ENCODE data around the gene POLDIP3.

Gene POLDIP3, protein sequence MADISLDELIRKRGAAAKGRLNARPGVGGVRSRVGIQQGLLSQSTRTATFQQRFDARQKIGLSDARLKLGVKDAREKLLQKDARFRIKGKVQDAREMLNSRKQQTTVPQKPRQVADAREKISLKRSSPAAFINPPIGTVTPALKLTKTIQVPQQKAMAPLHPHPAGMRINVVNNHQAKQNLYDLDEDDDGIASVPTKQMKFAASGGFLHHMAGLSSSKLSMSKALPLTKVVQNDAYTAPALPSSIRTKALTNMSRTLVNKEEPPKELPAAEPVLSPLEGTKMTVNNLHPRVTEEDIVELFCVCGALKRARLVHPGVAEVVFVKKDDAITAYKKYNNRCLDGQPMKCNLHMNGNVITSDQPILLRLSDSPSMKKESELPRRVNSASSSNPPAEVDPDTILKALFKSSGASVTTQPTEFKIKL
- total RNA-seq: 0.65 to 1.3 reads per million in 2 donors

DNA sequence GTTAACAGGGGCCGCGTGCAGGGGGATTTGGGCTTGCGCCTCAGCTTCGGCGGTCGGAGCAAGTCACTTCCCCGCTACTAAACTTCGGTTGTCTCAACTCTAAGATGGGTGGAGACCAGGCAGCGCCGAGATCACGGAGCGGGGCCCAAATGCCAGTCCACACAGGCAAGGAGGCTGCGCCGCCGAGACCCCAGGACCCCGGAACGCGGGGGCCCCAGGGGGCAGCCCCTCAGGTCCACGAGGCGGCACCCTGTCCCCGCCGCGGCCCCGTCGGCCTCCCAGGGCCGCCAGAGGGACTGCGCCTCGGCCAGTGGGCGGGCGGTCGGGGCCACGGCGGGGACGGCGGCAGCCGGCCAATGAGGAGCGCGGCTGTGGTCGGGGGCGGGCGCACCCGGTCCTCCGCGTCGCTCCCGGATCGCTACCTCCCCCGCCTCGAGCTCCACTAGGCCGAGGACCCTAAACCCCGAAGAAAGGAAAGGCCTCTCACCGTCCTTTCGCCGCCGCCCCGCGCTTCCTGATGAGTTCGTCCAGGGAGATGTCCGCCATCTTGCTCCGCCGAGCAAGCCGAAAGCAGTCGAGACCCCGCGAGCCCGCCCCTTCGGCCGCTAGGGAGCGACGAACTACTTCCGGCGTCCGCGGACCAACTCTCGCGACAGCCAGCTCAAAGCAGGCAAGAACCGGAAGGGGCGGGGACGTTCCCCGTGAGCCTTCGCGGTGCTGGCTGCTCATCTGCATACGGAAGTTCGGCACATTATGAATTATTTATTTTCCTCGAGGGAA lies at the start of gene POLDIP3:
Gene POLDIP3, minus strand, starts transcription at position 572 of the 780 bp plus-strand sequence. Its CDS starts 26 bp downstream, at position 546.
- DNase-seq: peak; percentile 97

DNA sequence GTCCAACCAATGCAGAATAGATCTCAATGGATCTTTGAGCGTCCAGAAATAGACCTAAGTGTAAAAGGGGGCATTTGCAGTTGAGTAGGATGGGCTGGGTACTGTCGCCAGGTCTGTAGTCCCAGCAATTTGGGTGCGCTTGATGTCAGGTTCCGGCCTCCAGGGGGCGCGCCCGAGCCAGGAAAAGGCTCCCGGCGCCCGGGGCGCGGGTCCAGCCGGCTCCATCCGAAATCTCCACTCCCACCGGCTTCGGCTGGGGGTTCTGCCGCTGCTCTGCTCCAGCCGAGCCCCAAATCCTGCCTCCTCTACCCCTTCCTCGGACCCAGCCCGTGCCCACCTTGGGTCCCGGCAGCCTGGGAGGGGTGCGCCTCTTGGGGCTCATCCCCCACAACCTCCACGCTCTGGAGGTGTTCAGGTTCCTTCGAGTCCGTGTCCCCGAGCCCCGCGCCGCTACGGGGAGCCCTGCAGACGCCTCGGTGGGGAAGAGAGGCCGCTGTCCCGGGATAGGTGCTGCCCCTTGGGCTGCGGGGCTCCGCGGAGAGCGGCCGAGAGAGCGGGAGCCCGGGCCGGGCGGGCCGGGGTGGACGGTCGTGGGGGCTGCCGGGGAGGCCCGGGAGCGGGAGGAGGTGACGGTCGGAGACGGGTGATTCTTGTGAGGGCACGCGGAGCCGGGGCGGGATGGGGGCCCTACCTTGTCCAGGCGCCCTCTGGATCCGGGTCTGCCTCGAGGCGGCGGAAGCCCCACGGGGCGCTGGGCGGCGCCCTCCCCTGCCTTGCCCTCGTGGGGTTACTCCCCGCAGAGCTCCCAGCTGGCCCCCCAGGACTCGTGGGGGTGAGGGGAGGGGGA lies 47.5 kb upstream of the POLDIP3 start:
- DNase-seq: peak; percentile 63

DNA sequence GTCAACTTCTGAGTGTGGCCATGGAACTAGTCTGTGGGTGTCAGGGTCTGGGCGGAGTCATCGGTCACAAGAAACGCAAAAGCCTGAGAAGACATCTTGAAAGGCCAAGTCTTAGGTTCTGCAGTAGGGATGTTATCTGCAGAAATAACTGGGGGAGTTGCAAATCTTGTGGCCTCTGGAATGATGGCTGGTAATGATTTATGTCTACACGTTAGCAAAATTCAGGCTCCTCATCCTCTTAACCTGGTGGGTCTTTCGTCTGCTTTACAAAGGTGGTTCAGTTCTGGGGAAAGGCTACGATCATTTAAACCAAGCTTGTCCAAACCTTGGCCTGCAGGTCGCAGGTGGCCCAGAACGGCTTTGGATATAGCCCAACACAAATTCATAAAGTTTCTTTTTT lies 41.9 kb upstream of the POLDIP3 start:
- DNase-seq: no peak

DNA sequence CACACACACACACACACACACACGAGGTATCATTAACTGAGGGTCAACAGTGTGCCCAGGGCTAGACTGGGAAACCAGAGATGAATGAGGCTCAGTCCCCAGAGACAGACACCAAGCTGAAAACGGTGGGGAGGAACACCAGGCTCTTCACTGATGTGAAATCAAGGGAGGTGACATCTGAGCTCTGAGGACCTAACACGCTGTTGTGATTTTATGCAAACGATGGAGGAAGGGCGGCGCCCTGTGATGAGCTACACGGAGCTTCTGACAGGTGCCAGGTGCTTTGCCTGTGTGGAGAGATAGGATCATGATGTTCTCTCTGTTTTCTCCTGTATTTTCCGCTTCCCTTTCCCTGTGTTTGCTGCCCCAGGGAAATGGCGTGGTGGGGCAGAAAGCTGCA lies 41.0 kb upstream of the POLDIP3 start:
- DNase-seq: no peak

DNA sequence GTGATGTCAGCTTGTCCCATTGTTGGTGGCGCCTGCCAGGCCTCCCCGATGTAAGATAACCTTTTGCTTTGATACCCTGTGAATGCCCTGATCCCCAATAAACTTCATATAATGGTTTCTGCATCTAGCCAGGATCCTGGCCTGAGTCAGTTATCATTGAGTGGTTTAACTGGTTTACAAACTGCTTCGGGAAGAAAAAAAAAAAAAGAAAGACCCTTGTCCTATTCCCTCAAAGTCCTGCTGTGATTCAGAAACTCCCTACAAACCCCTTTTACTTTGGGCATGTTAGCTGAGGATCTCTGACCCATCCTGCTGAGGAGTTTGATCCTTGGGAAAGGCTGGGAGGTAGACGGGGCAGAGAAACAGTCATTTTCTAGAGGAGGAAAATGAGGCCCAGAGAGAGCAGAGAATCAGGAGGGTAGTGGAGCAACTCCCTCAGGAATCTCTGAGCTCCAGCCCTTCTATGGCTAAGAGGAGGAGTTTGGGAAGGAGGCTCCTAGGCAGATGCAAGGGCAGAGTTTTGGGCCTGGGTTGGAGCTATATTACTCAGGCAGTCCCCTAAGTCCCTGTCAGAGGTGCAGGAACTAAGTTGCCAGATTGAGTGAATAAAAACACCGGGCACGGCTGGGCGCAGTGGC lies 39.9 kb upstream of the POLDIP3 start:
- DNase-seq: no peak

DNA sequence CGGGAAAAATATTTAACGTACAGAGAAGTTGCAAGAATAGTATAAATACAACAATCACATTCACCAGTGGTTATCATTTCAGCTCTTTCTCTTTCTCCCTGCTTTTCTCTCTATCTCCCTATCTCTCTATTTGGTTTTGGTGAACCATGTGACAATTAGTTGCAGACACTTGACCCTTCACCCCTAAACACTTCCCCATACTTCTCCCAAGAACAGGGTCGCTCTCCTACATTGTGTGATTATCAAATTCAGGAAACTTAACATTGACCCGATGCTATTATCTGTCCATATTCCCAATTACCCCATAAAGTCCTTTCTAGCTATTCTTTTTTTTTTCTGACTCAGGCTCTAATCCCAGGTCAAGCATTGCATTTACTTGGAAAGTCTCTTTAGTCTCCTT lies 39.3 kb upstream of the POLDIP3 start:
- no peak for DNase-seq

DNA sequence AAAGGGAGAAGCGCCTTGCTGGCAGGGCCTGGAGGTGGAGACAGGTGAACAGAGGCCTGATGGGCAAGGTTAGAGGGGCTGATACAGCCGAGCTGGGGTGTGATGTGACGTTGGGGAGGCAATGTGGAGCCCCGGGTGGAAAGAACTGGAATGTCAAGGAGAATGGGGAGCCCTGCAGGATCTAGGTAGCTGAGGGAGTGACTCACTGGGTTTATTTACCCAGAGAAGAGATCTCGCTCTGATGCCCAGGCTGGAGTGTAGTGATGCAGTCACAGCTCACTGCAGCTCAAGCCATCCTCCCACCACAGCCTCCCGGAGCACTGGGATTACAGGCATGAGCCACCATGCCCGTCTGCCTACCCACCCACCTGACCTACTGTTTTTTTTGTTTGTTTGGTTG lies 36.5 kb upstream of the POLDIP3 start:
- DNase-seq: no peak

DNA sequence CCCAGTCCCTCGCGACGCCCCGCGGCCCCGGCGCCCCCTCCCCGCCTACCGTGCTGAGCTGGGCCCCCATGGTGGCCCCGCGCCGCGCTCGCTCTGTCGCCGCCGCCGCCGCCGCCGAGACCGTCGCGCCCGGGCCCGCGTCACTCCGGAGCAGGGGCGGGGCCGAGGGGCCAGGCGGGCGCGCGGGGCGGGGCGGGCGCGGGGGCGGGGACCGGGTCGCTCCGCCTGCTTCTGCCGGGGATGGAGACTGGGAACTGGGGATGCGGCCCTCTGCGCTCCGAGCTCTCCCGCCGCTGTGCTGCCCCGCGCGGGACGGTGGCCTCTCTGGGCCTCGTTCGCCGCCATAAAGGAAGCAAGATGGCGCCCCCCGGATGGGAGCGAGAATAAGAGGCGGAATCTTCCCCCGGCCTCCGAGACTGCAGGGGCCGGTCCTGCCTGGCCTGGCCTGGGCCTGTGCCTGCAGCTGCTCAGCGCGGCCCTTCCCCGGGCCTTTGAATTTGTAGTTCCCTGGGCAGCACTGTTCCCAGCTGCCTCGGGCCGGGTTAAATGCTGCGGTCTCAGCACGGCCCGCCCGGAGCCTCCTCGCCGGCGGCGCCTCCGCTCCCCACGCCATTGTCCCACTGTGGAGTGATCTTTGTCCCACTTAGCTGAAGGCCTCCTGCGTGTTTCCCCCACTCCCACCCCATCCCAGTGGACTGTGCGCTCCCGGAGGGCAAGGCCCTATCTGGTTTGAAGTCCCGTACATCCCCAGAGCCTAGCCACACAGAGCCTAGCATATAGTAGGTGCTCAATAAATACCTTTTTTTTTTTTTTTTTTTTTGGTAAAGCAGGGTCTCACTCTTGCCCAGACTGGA lies 34.8 kb upstream of the POLDIP3 start, which contains the start of gene CYB5R3:
Gene CYB5R3, minus strand, starts transcription at position 147 of the 854 bp plus-strand sequence. Its CDS starts 77 bp downstream, at position 70.
- peak; percentile 65 for DNase-seq

DNA sequence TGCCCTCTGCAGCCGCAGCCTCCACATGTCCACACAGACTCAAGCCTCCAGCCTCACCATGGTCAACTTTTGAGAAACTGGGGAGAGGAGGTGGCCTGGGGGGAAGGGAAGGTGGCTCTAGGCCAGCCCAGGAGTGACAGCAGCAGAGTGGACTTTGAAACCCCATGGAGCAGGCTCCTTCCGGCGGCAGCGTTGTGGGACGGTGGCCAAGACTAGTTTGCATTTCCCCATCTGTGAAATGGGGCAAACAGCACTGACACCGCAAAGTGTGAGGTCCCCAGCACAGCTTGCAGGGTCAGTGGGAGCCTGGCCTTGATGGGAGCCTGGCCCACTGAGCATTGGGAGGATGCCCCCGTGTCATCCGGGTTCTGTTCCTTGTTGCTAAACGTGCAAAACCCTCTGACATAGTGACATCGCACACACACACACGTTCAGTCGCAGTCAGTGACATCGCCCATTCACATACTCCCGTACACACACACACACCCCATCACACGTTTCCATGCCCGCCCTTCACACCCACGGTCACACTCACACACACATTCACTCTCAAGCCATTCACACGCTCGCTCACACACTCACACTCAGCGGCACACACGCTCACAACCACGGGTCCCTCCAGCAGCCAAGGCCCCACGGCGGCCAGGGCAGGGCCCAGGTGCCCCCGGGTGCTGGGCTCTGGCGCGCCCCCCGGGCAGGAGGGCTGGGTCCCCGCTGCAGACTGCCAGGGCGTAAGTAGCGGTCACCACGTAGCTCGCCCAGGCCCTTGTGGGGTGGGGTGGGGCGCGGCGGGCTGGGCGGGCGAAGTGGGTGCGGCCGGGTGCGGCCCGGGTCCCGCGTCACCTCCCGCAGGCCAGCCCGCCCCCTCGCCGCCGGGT lies 33.9 kb upstream of the POLDIP3 start:
- peak; percentile 60 for DNase-seq

DNA sequence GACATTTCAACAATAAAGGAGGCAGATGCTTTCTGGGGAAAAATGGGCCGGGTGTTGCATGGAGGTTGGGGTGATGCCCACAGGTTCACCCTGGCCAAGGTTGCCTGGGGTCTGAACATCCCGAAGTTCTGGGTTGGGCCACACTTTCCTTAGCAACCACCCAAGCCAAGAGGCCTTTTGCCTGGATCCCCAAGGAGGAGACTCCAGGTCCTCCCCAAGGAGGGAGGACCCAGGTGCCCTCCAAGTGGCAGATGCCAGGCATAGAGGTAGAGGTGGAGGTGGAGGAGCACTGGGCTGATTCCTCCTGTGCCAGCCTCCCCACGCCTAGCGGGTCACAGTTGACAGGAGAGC lies 33.3 kb upstream of the POLDIP3 start:
- no peak for DNase-seq

DNA sequence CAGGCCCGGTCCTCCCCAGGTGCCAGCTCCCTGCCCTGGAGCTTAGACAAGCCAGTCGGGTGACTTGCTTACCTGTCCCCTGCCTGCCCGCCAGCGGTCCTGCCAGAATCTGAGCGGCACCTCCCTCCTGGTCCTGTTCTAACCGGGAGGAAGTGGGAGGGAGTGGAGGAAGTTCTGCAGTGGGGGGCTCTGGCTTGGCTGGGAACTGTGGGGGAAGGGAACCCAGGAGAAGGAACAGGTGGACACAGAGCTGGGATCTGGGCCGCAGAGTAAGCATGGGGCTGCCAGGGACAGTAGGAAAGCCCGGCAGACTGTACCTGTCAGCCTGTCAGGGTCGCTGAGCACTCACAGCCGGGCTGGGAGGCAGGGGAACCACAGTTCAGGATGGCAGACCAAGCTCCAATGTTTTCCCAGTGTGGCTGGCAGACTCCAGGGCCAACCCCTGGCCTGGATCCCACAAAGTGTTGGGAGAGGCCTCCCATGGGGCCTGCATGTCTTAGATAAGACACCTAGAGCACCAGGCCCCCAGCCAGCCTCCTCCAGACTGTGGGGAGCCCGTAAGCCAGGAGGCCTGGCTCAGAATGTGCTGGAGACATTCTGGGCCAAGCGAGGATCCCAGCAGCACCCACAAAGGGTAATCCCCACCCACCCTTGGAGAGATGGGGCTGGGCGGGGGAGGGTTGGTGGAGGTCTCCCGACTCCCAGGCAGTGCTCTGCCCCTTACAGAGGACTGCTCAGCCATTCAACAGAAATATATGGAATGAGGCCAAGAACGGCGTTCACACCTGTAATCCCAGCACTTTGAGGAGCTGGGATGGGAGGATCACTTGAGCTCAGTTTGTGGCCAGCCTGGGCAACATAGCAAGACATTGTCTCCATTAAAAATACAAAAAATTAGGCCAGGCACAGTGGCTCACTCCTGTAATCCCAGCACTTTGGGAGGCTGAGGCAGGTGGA lies 32.2 kb upstream of the POLDIP3 start:
- DNase-seq: no peak

DNA sequence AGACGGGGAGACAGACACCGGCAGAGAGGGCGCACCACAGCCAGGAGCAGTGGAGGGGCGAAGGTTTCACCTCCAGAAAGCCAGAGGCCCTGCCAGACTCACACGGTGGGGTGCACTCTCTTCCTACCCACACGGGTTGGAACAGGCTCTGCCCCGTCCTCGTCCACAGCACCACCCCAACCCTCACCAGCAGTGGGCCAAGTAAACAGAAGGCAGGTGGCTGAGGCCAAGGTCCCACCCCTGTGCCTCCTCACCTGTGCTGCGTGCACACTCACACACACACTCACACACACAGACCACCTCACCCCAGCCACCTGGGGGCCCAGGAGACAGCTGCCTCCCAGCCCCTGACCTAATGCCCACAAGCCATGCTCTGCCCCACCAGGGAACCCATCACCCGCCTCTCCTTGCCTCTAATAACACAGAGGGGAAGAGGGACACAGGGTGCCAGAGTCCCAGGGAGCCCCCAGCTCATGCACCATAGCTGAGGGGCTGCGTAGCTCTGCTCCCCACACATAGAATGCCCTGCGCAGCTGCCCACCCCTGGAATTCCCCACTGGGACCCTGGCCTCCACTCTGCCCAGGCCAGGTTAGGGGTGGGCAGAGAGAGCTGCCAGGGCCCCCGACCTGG lies 31.4 kb upstream of the POLDIP3 start:
- DNase-seq: no peak

DNA sequence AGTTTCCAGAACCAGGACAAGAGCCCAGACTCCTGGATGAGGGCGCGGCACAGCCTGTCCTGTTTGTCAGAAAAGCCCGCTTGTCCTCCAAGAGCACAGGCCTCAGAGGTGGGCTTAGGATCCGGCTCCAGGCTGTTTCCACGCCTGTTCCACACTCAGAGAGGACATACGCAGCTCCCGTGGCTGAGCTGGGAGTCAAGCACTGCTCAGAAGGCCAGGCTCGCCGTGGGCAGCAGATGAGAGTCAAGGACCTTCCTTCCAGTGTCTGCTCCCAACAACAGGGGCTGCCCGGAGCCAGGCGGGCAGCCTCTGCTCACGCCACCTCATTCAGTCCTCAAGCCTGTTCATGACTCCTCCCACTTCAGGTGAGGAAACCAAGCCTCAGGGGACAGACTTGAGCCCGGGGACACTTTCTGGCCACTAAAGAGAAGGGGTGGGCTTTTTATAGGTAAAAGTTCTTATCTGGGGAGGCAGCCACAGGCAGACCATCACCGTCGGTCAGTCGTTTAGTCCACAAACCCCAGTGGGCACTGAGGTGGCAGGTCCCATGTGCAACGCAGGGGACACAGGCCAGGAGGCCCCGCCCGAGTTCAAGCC lies 30.8 kb upstream of the POLDIP3 start:
- DNase-seq: no peak

DNA sequence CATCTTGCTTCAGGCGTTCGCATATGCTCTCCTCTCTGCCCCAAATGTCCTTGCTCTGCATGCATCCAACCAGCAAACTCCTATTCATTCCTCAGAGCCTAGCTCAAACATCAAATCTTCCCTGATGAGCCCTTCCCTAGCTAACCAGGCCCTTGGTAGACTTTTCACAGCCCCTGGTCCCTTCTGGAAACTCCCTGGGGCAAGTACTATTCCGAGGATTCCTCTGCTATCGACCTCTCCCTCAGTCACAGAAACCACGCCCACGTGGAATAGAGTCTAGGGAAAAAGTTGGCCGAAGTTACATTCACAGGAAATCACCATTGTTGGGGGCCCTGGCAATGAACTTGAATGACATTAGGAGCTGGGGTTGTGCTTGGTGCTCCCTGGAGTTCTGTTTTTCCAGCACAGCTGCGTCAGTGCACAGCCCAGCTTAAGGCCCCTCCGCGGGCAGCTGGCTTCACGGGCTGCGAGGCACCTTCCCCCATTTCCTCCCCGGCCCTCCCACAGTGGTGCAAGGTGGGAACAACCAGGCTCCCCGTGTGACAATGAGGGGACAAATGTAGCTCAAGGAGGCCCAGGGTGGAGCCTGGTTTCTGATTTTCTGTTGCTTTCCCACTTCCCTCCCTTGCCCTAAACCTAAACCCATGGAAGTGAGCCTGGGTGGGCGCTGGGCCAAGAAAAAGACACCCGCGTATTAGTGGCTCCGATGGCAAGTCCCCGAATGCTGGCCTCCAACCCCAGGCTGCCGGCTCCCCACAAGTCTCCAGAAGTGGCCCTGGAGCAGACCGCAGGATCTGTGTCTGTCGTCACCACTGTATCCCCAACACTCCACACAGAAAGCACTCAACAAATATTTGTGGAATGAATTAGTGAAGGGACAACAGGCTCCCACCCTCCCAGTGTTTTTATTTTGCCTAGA lies 30.0 kb upstream of the POLDIP3 start:
- DNase-seq: no peak

DNA sequence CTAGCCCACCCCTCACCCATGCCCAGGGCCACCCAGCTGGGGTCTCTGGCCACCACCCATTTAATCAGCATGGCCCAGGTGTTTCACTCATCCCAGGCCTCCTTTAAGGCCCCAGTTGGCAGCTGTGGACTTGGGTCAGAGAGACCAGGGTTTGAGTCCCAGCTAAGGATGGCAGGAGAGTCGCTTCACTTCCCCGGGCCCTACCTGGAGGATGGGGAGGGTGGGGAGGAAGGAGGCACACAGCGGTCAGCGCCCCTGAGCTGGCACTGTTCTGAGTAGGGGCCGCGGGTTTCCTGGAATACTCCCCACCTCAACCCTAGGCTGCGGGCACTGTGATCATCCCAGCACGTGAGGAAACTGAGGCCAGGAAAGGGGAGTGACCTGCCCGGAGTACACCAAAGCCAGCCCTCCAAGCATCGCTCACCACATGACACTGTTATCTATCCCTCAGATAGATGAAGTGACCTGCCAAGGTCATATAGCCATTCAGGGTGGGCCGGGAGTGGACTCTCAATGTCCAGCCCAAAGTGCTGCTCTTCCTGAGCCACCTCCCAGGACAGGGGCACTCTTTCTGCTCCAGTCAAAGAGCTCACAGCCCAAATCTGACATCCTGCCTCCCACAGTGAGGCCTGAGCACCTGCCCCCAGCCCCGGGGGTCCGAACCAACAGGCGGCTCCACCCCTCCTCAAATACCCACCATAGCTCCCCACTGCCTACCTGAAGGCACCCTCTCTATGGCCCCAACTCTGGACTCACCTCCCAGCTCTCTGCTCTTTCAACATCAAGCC lies 29.1 kb upstream of the POLDIP3 start:
- DNase-seq: no peak

Measured in activated gamma-delta T cell (primary cell).